Stimulated activated naive CD8-positive, alpha-beta T cell treated with anti-CD3 and anti-CD28 coated beads, Interleukin-15, Interleukin-2, amounts not matched to agents 100 ng/mL and 50 ng/mL, for 24 hours (primary cell): ENCODE results near the gene PPBP.

ENCODE experiments used
- H3K27ac Mint-ChIP-seq: one replicate; pipeline ENCODE4 v1.8.0; 2021; ENCODE audit warnings: mild to moderate bottlenecking, mixed read lengths
- H3K27me3 Mint-ChIP-seq: one replicate; pipeline ENCODE4 v1.8.0; 2021; ENCODE audit warnings: mixed read lengths
- H3K36me3 Mint-ChIP-seq: one replicate; pipeline ENCODE4 v1.8.0; 2021; ENCODE audit warnings: low read depth, mixed read lengths
- H3K4me1 Mint-ChIP-seq: one replicate; pipeline ENCODE4 v1.8.0; 2021; ENCODE audit warnings: low read depth, mixed read lengths
- H3K4me3 Mint-ChIP-seq: one replicate; pipeline ENCODE4 v1.8.0; 2021; ENCODE audit warnings: mild to moderate bottlenecking, mixed read lengths
- H3K9me3 Mint-ChIP-seq: one replicate; pipeline ENCODE4 v1.8.0; 2021; ENCODE audit warnings: mixed read lengths

PPBP gene

GRCh38 chr4:73947239-73947985 is 40.6 kb downstream of the PPBP start:
- Mint-ChIP-seq H3K4me3 (no peak overlapping the region), H3K9me3 (no peaks in the 10 kb centered on the region), H3K4me1 (no peaks in the 10 kb centered on the region), H3K27me3 (peaks cover 36% of the 10 kb centered on the region), H3K27ac (no peak overlapping the region), H3K36me3 (no peaks in the 10 kb centered on the region)

- no peak overlapping the region for H3K4me3 Mint-ChIP-seq
- H3K27ac Mint-ChIP-seq, result no peak overlapping the region
- no peaks in the 10 kb centered on the region for H3K36me3 Mint-ChIP-seq
- H3K4me1 Mint-ChIP-seq, result no peaks in the 10 kb centered on the region
- no peaks in the 10 kb centered on the region for H3K9me3 Mint-ChIP-seq
- H3K27me3 Mint-ChIP-seq, result peaks cover 41% of the 10 kb centered on the region
Observed at GRCh38 chr4:73945674-73946449, 42.1 kb downstream of the PPBP start.

DNA sequence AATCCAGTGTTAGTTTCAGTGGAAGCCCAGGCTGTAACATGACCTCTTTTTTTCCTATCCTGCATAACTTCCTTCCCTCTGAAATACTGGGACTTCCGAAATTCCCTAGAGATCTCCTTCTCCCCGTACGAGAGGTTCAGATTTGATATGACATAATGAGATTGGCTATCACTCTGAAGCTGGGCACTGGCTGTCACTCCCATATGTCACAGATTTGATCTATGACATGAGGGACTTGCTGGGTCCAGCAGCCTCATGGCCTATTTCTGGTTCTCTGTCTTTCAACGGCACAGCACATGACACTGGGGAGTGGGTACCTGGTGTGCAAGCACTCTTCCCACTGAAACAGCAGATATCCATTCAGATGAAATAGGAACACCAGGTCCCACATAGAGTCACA is 42.9 kb downstream of the PPBP start:
- peaks cover 41% of the 10 kb centered on the region for H3K27me3 Mint-ChIP-seq
- no peaks in the 10 kb centered on the region for H3K36me3 Mint-ChIP-seq
- no peak overlapping the region for H3K27ac Mint-ChIP-seq
- H3K9me3 Mint-ChIP-seq, result no peaks in the 10 kb centered on the region
- no peaks in the 10 kb centered on the region for H3K4me1 Mint-ChIP-seq
- H3K4me3 Mint-ChIP-seq, result no peak overlapping the region

GRCh38 chr4:73944061-73944875 is 43.7 kb downstream of the PPBP start:
- Mint-ChIP-seq H3K27ac (no peak overlapping the region), H3K4me3 (no peak overlapping the region), H3K36me3 (no peaks in the 10 kb centered on the region), H3K27me3 (peaks cover 42% of the 10 kb centered on the region), H3K9me3 (no peaks in the 10 kb centered on the region), H3K4me1 (no peaks in the 10 kb centered on the region)

GRCh38 chr4:73943555-73943954 is 44.4 kb downstream of the PPBP start:
- Mint-ChIP-seq H3K27ac (no peak overlapping the region), H3K36me3 (no peaks in the 10 kb centered on the region), H3K27me3 (peaks cover 45% of the 10 kb centered on the region), H3K4me3 (no peak overlapping the region), H3K4me1 (no peaks in the 10 kb centered on the region), H3K9me3 (no peaks in the 10 kb centered on the region)

GRCh38 chr4:73936969-73937368 is 51.0 kb downstream of the PPBP start:
- Mint-ChIP-seq H3K36me3 (no peaks in the 10 kb centered on the region), H3K27me3 (peaks cover 10% of the 10 kb centered on the region), H3K4me1 (no peaks in the 10 kb centered on the region), H3K9me3 (no peaks in the 10 kb centered on the region), H3K4me3 (no peak overlapping the region), H3K27ac (no peak overlapping the region)
